CD4-positive, alpha-beta memory T cell (primary cell): ENCODE data around the gene ARRDC2. TPM values are rescaled to one million over a fixed set of nuclear protein-coding genes. Genes with fewer than 3 reads are reported as not detected.

Experiments used
- CTCF ChIA-PET: fragments of 350-600 bp; sonication (Branson Sonifier 250); formaldehyde crosslinking; loops from one replicate; lab custom pipeline; 2021; ENCODE audit warnings: inconsistent platforms; ENCODE audit not compliant: partially characterized antibody; lab: Charles Lee
- POLR2A ChIA-PET: fragments of 350-600 bp; sonication (Branson Sonifier 250); formaldehyde crosslinking; loops from one replicate; lab custom pipeline; 2021; ENCODE audit not compliant: partially characterized antibody; lab: Charles Lee
- DNase-seq, 5 donors: peaks; one replicate each; pipeline versions ENCODE4 v3.0.0 to v3.0.0-alpha.2; 2020 to 2022; ENCODE audit warnings: mixed read lengths in 1 of 5
- H3K27ac ChIP-seq: one replicate; pipeline ENCODE4 v1.7.0; 2013; ENCODE audit warnings: low read depth, low read length
- H3K27me3 ChIP-seq: 2 replicates; pipeline ENCODE4 v1.7.0; 2013; ENCODE audit warnings: mild to moderate bottlenecking, low read length, moderate library complexity; ENCODE audit not compliant: insufficient read depth
- H3K36me3 ChIP-seq: 2 replicates; pipeline ENCODE4 v1.7.0; 2013; ENCODE audit warnings: mild to moderate bottlenecking, low read length, moderate library complexity; ENCODE audit not compliant: insufficient read depth
- H3K4me1 ChIP-seq: 2 replicates; pipeline ENCODE4 v1.7.0; 2013; ENCODE audit warnings: mild to moderate bottlenecking, low read length, moderate library complexity; ENCODE audit not compliant: insufficient read depth
- H3K4me3 ChIP-seq, 2 donors: one replicate each; pipeline ENCODE4 v1.7.0; 2013; ENCODE audit warnings: low read length in 2 of 2, mild to moderate bottlenecking in 1 of 2
- H3K9me3 ChIP-seq, 2 donors: one replicate each; pipeline ENCODE4 v1.7.0; 2013; ENCODE audit warnings: low read length in 2 of 2, control low read depth in 1 of 2; ENCODE audit not compliant: control insufficient read depth in 1 of 2
- H3K27ac Mint-ChIP-seq, 7 donors: one replicate each; pipeline ENCODE4 v1.8.0; 2020 to 2021; ENCODE audit warnings: mixed read lengths in 7 of 7, mild to moderate bottlenecking in 6 of 7, inconsistent platforms in 3 of 7, moderate library complexity in 3 of 7
- H3K27me3 Mint-ChIP-seq, 2 donors: one replicate each; pipeline ENCODE4 v1.8.0; 2020 to 2021; ENCODE audit warnings: mixed read lengths in 2 of 2
- H3K36me3 Mint-ChIP-seq, 2 donors: one replicate each; pipeline ENCODE4 v1.8.0; 2020 to 2021; ENCODE audit warnings: mixed read lengths in 2 of 2, inconsistent platforms in 1 of 2, mild to moderate bottlenecking in 1 of 2
- H3K4me1 Mint-ChIP-seq, 4 donors: one replicate each; pipeline ENCODE4 v1.8.0; 2020 to 2021; ENCODE audit warnings: mixed read lengths in 4 of 4, mild to moderate bottlenecking in 1 of 4
- H3K4me3 Mint-ChIP-seq, 8 donors: one replicate each; pipeline ENCODE4 v1.8.0; 2020 to 2021; ENCODE audit warnings: mixed read lengths in 8 of 8, mild to moderate bottlenecking in 7 of 8, moderate library complexity in 6 of 8, inconsistent platforms in 3 of 8
- H3K9me3 Mint-ChIP-seq, 8 donors: one replicate each; pipeline ENCODE4 v1.8.0; 2020 to 2021; ENCODE audit warnings: mixed read lengths in 8 of 8, mild to moderate bottlenecking in 5 of 8, inconsistent platforms in 3 of 8, moderate library complexity in 1 of 8
- intact Hi-C: fragments of 100-400 bp; cut with micrococcal nuclease; formaldehyde crosslinking; loops from one replicate; pipeline ENCODE4 v1.15.1; 2023
- polyA plus RNA-seq, 2 donors: library from polyadenylated mRNA; unstranded; fragments of 300-500 nt; fragmentation: Illumina TruSeq; gene quantifications; one replicate each; pipeline ENCODE4 v1.2.3, GENCODE V29; 2021
- total RNA-seq, 2 experiments: library from RNA; stranded (reverse); gene quantifications; one replicate each; pipeline ENCODE4 v1.2.3, GENCODE V29; 2021

The ARRDC2 gene
- total and polyA plus RNA-seq, 4 experiments from 2014 or later = 39.8 to 138 (median 92.1) TPM

GRCh38 chr19:18041054-18041453, 33.1 kb downstream of the ARRDC2 start:
- H3K27me3 Mint-ChIP-seq = no peaks in the 10 kb centered on the region
- ChIA-PET POLR2A (interaction anchor here (1.0 to 6.0 kb wide), 2 partner anchors 17 to 27 kb away, joined by 3 to 85 read pairs; no protein-coding TSS in a partner anchor), CTCF (interaction anchor here (0.6 kb wide), 1 partner anchor 63 kb away, joined by 3 read pairs; no protein-coding TSS in a partner anchor)
- intact Hi-C loops = no loop called here
- H3K36me3 ChIP-seq = no peaks in the 10 kb centered on the region
- no peak overlapping the region for H3K27ac ChIP-seq
- no peaks in the 10 kb centered on the region for H3K9me3 ChIP-seq
- no peak overlapping the region for H3K4me3 ChIP-seq
- peaks cover 24% of the 10 kb centered on the region for H3K4me1 ChIP-seq
- no peak for DNase-seq
- H3K36me3 Mint-ChIP-seq = no peaks in the 10 kb centered on the region
- peaks cover 16 to 33% (median 25%) of the 10 kb centered on the region in 4 donors for H3K4me1 Mint-ChIP-seq
- no peaks in the 10 kb centered on the region for H3K9me3 Mint-ChIP-seq
- H3K4me3 Mint-ChIP-seq = no peak overlapping the region
- peak overlapping the region in 3 of 7 donors; percentile 4 to 35 (median 17) for H3K27ac Mint-ChIP-seq
- H3K27me3 ChIP-seq = no peaks in the 10 kb centered on the region

- peaks cover 21 to 45% (median 32%) of the 10 kb centered on the region in 4 donors for H3K4me1 Mint-ChIP-seq
- Histone ChIP-seq H3K27ac (peak overlapping the region; percentile 61), H3K4me3 (no peak overlapping the region), H3K27me3 (no peaks in the 10 kb centered on the region), H3K36me3 (no peaks in the 10 kb centered on the region), H3K9me3 (no peaks in the 10 kb centered on the region), H3K4me1 (peaks cover 29% of the 10 kb centered on the region)
- CTCF ChIA-PET = interaction anchor here (1.3 to 3.8 kb wide), 7 partner anchors 12 to 106 kb away, joined by 3 to 29 read pairs (median 5); partner anchors contain the start of gene ARRDC2
- no peaks in the 10 kb centered on the region for H3K9me3 Mint-ChIP-seq
- no peak for DNase-seq
- H3K4me3 Mint-ChIP-seq = peak overlapping the region; percentile 13 to 89 (median 83)
- intact Hi-C loops = loop anchor here (2.0 kb wide), 1 partner anchor 21 kb away; no protein-coding TSS in a partner anchor
- no peaks in the 10 kb centered on the region for H3K36me3 Mint-ChIP-seq
- no peaks in the 10 kb centered on the region for H3K27me3 Mint-ChIP-seq
- POLR2A ChIA-PET = interaction anchor here (1.4 to 6.0 kb wide), 10 partner anchors 12 to 238 kb away, joined by 3 to 85 read pairs (median 14); partner anchors contain the start of genes ARRDC2, IL12RB1 and JUND
- peak overlapping the region; percentile 73 to 99 (median 96) for H3K27ac Mint-ChIP-seq
Measured at GRCh38 chr19:18043676-18044075, 35.7 kb downstream of the ARRDC2 start.

DNA sequence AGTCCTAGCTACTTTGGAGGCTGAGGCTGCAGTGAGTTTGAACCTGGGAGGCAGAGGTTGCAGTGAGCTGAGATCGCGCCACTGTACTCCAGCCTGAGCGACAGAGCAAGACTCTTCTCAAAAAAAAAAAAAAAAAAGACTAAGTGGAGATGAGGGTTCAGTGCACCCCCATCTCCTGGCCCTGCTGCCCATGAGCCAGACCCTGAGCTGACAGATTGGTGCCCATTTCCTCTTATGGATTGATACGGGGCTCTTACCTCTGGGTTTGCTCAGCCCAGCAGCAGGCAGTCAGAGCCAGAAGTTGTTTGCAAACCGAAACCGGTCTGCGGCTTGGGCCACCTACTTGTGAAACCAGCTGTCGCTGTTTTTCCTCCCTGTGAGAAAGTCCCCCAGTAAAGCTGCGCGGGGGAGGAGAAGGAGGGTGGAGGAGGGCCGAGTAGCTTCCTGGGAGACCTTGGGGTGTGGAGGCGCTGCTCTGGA, 36.9 kb downstream of the ARRDC2 start:
- DNase-seq = peak; percentile 77 to 92 (median 79)
- Mint-ChIP-seq H3K36me3 (no peaks in the 10 kb centered on the region), H3K4me1 (peaks cover 21 to 50% (median 34%) of the 10 kb centered on the region in 4 donors)

DNA sequence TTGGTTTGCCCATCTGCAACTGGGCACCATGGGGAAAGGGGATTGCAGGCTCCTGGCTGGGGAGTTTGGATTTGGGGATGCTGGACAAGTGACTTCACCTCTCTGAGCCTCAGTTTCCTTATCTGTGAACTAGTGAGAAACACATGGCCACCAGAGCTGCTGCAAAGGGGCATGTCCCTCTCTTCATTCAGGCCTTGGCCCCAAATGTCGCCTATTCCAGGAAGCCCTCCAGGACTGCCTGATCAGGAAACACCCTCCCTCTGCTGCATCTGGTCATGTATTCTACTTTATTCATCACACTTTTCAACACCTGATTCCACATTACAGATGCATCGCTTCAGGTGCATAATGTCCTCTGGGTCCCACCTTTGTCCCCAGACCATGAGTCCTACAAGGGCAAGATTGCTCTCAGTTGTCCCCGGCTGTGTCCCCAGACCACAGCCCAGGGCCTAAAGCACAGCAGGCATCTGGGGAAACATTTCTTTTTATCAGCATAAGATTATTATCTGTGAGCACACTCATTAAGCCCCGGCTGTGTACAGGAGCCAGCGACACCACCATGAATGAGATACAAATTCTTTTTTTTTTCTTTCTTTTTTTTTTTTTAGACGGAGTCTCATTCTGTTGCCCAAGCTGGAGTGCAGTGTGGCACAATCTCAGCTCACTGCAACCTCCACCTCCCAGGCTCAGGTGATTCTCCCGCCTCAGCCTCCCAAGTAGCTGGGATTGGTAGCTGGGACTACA, 37.5 kb downstream of the ARRDC2 start:
- CTCF ChIA-PET = interaction anchor here (0.9 to 3.8 kb wide), 14 partner anchors 10 to 107 kb away, joined by 3 to 29 read pairs (median 5); partner anchors contain the start of gene ARRDC2
- no peaks in the 10 kb centered on the region for H3K27me3 Mint-ChIP-seq
- peak overlapping the region; percentile 7 to 8 for H3K4me3 ChIP-seq
- H3K36me3 ChIP-seq = no peaks in the 10 kb centered on the region
- POLR2A ChIA-PET = interaction anchor here (0.6 to 6.0 kb wide), 22 partner anchors 9 to 270 kb away, joined by 3 to 85 read pairs (median 5); partner anchors contain the start of genes ARRDC2, CCDC124, IL12RB1 and MPV17L2
- peak overlapping the region; percentile 83 to 93 (median 89) for H3K4me3 Mint-ChIP-seq
- peak overlapping the region; percentile 92 to 99 (median 97) for H3K27ac Mint-ChIP-seq
- peak overlapping the region; percentile 61 for H3K27ac ChIP-seq
- DNase-seq = no peak
- H3K4me1 Mint-ChIP-seq = peaks cover 26 to 56% (median 40%) of the 10 kb centered on the region in 4 donors
- no peaks in the 10 kb centered on the region for H3K27me3 ChIP-seq
- H3K36me3 Mint-ChIP-seq = no peaks in the 10 kb centered on the region
- H3K9me3 Mint-ChIP-seq = peaks cover 0 to 1% (median 0%) of the 10 kb centered on the region in 8 donors
- H3K9me3 ChIP-seq = no peaks in the 10 kb centered on the region
- peaks cover 29% of the 10 kb centered on the region for H3K4me1 ChIP-seq
- intact Hi-C loops = loop anchor here (1.0 to 2.0 kb wide), 3 partner anchors 13 to 38 kb away; no protein-coding TSS in a partner anchor

More for the DNA sequence above, 36.9 kb downstream of the ARRDC2 start:
- intact Hi-C loops = loop anchor here (1.0 to 2.0 kb wide), 3 partner anchors 13 to 38 kb away; no protein-coding TSS in a partner anchor
- Histone ChIP-seq H3K4me1 (peaks cover 29% of the 10 kb centered on the region), H3K36me3 (no peaks in the 10 kb centered on the region), H3K27ac (peak overlapping the region; percentile 61), H3K27me3 (no peaks in the 10 kb centered on the region), H3K4me3 (peak overlapping the region; percentile 7 to 8), H3K9me3 (no peaks in the 10 kb centered on the region)
- Mint-ChIP-seq H3K27ac (peak overlapping the region; percentile 92 to 99 (median 97)), H3K27me3 (no peaks in the 10 kb centered on the region), H3K9me3 (peaks cover 0 to 1% (median 0%) of the 10 kb centered on the region in 8 donors), H3K4me3 (peak overlapping the region; percentile 83 to 93 (median 89))
- CTCF ChIA-PET = interaction anchor here (0.7 to 3.8 kb wide), 16 partner anchors 11 to 168 kb away, joined by 3 to 29 read pairs (median 4); partner anchors contain the start of genes ARRDC2 and RAB3A
- POLR2A ChIA-PET = interaction anchor here (0.6 to 6.0 kb wide), 25 partner anchors 9 to 270 kb away, joined by 3 to 85 read pairs (median 5); partner anchors contain the start of genes ARRDC2, CCDC124, IL12RB1 and JUND

GRCh38 chr19:18046059-18046718, 38.2 kb downstream of the ARRDC2 start:
- Histone ChIP-seq H3K27me3 (no peaks in the 10 kb centered on the region), H3K9me3 (no peaks in the 10 kb centered on the region), H3K4me3 (no peak overlapping the region), H3K27ac (no peak overlapping the region), H3K4me1 (peaks cover 29% of the 10 kb centered on the region), H3K36me3 (no peaks in the 10 kb centered on the region)
- peaks cover 27 to 62% (median 43%) of the 10 kb centered on the region in 4 donors for H3K4me1 Mint-ChIP-seq
- intact Hi-C loops = no loop called here
- ChIA-PET CTCF (interaction anchor here (1.7 to 3.8 kb wide), 3 partner anchors 10 to 39 kb away, joined by 6 to 29 read pairs (median 27); partner anchors contain the start of gene ARRDC2), POLR2A (interaction anchor here (2.0 to 3.7 kb wide), 5 partner anchors 10 to 45 kb away, joined by 5 to 69 read pairs (median 21); partner anchors contain the start of gene ARRDC2)
- H3K9me3 Mint-ChIP-seq = peaks cover 0 to 1% (median 0%) of the 10 kb centered on the region in 8 donors
- H3K27ac Mint-ChIP-seq = peak overlapping the region; percentile 50 to 98 (median 92)
- no peak for DNase-seq
- H3K36me3 Mint-ChIP-seq = no peaks in the 10 kb centered on the region
- no peaks in the 10 kb centered on the region for H3K27me3 Mint-ChIP-seq
- peak overlapping the region in 2 of 8 donors; percentile 35 to 89 for H3K4me3 Mint-ChIP-seq

DNA sequence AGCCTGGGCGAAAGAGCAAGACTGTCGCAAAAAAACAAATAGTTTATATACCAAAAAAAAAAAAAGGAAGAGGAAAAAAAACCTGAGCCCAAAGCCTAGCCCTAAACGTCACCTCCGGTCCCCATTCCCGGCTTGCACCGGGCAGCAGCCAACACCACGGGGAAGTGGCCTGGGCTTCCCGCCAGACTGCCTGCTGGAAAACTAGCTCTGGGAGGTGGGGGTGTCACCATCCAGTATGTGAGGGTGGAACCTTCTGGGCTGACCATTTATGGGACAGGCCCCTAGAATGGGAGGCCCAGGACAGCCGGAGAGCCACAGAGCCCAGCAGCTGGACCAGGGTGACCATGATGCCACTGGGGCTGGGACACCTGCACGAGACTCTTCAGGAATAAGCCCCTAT, 41.4 kb downstream of the ARRDC2 start:
- Mint-ChIP-seq H3K27ac (peak overlapping the region in 2 of 7 donors; percentile 24 to 67), H3K36me3 (no peaks in the 10 kb centered on the region), H3K4me3 (no peak overlapping the region), H3K4me1 (peaks cover 24 to 57% (median 35%) of the 10 kb centered on the region in 4 donors), H3K9me3 (peaks cover 0 to 1% (median 0%) of the 10 kb centered on the region in 8 donors), H3K27me3 (no peaks in the 10 kb centered on the region)
- DNase-seq = no peak
- intact Hi-C loops = no loop called here
- H3K4me1 ChIP-seq = peaks cover 19% of the 10 kb centered on the region
- ChIA-PET CTCF (interaction anchor here (0.9 to 1.5 kb wide), 2 partner anchors 43 kb away, joined by 4 to 5 read pairs; no protein-coding TSS in a partner anchor), POLR2A (interaction anchor here (0.8 kb wide), 2 partner anchors 41 kb away, joined by 3 read pairs; partner anchors contain the start of gene ARRDC2)
- no peaks in the 10 kb centered on the region for H3K36me3 ChIP-seq
- no peaks in the 10 kb centered on the region for H3K9me3 ChIP-seq
- no peak overlapping the region for H3K4me3 ChIP-seq
- H3K27me3 ChIP-seq = no peaks in the 10 kb centered on the region
- H3K27ac ChIP-seq = no peak overlapping the region
